NCI-H1105 treated with DMSO at 0.1 percent for 48 hours (cell line): ENCODE results near the gene WDR93.
A peak's percentile ranks its signal among the peaks of the same experiment; 100 is the strongest.

Source experiments
- DNase-seq: peaks from one replicate; lab custom pipeline; 2025; lab: John Stamatoyannopoulos, UW

Gene WDR93

GRCh38 chr15:89662893-89663626, 27.6 kb upstream of the WDR93 start:
- no peak for DNase-seq

GRCh38 chr15:89664441-89665350, 25.9 kb upstream of the WDR93 start:
- DNase-seq, result no peak

GRCh38 chr15:89665449-89666181, 25.0 kb upstream of the WDR93 start:
- DNase-seq, result no peak

GRCh38 chr15:89666184-89666857, 24.3 kb upstream of the WDR93 start:
- no peak for DNase-seq

GRCh38 chr15:89666858-89667705, 23.5 kb upstream of the WDR93 start:
- no peak for DNase-seq

- DNase-seq, result no peak
Measured at GRCh38 chr15:89667706-89667960, 23.0 kb upstream of the WDR93 start.

GRCh38 chr15:89668171-89668570, 22.4 kb upstream of the WDR93 start:
- no peak for DNase-seq

GRCh38 chr15:89669309-89669865, 21.2 kb upstream of the WDR93 start:
- no peak for DNase-seq

- no peak for DNase-seq
Measured at GRCh38 chr15:89669941-89670340, 20.7 kb upstream of the WDR93 start.

- no peak for DNase-seq
Measured at GRCh38 chr15:89670971-89671560, 19.5 kb upstream of the WDR93 start.

- DNase-seq, result no peak
Measured at GRCh38 chr15:89671687-89672086, 18.9 kb upstream of the WDR93 start.

GRCh38 chr15:89672221-89673164, 18.1 kb upstream of the WDR93 start:
- no peak for DNase-seq

GRCh38 chr15:89673165-89673512, 17.5 kb upstream of the WDR93 start:
- peak; percentile 1 for DNase-seq

GRCh38 chr15:89674526-89674925, 16.1 kb upstream of the WDR93 start:
- DNase-seq, result no peak

- no peak for DNase-seq
Measured at GRCh38 chr15:89675606-89676005, 15.0 kb upstream of the WDR93 start.

- DNase-seq, result no peak
Measured at GRCh38 chr15:89677381-89677780, 13.2 kb upstream of the WDR93 start.

GRCh38 chr15:89679212-89679611, 11.4 kb upstream of the WDR93 start, which contains the start of gene PLIN1:
PLIN1 (minus strand) TSS chr15:89679367; CDS start chr15:89677489, 1,878 bp downstream.
- DNase-seq, result no peak

GRCh38 chr15:89680282-89680873, 10.2 kb upstream of the WDR93 start:
- DNase-seq, result peak; percentile 8

- no peak for DNase-seq
Measured at GRCh38 chr15:89681146-89681545, 9.5 kb upstream of the WDR93 start.
